ENCODE data around the gene MTTP. TPM values are rescaled to one million over a fixed set of nuclear protein-coding genes. Genes with fewer than 3 reads are reported as not detected.

MTTP gene
- polyA plus RNA-seq, 4 donors, result 5.8 to 15.8 (median 11.4) TPM

DNA sequence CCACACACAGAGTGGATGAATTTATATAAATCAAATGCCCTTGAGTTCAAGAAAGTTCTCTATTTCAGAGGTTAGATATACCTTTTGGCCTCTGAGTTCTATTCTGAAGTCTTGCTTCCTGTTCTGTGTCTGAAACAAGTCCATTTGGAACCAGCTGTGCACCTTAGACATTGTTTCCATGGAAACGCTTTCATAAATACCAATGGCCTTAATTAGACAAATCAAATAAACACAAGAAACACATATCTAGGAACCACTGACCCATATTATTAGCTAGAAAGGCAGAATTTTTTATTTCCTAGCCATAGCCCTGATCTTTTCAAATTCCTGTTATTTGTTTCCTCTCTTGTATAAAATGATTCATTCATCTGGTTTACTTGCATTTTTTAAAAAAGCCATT lies 91.4 kb downstream of the MTTP start:
- no peak for DNase-seq (ENCODE audit: low read depth in 4 of 4, low spot score in 2 of 4)

DNA sequence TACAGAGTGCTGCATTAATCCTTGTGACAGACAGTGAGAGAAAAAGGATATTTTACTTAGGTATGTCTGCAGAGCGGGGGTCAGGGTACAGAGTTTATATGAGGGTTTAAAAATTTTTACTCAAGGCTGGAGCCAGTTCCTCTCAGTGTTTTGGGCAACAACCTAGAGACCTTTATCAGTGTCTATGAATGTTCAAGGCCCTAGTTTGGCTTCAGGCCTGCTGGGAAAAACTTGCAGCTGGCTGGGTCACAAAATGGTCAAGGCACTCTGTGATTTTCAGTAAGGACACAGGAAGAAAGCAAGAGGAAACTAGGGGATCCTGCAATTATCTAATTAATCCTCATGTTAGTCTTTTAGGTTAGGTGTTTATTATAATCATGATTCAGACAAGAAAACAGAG lies 93.8 kb downstream of the MTTP start:
- no peak for DNase-seq (ENCODE audit: low read depth in 4 of 4, low spot score in 2 of 4)

- DNase-seq (ENCODE audit: low read depth in 4 of 4, low spot score in 2 of 4), result no peak
These were observed 94.5 kb downstream of the MTTP start for GRCh38 chr4:99669084-99669483.

DNA sequence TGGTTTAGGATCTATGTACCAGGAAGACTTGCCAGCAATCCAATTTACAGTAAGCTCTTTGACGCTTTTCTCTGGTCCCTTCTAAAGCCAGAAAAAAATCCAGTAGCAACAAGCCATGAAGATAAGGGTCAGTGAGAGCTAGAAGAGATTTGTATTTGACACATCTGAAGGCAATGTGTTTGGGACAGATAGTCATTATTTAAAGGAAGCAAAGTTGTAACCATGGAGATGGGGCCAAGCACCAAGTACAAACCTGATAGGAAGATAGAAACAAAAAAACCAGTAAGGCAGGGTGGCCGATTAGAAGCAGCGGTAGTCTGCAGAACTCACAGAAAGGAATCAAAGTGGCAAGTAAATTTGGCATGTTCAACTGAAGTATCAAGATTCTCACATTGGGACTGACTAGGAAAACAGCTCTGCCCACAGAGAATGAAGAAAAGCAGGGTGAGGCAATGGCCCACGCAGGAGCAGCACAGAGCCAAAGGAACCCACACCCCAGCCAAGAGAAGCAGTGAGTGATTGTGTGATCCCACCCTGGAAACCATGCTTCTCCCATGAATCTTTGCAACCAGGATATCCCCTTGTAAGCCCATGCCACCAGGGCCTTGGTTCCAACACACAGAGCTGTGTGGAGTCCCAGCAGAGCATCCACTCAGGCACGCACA lies 95.9 kb downstream of the MTTP start:
- DNase-seq (ENCODE audit: low read depth in 4 of 4, low spot score in 2 of 4), result no peak

Other genes starting within 250 kb of the MTTP start
- gene ADH1C, start 222.1 kb upstream of the MTTP start, polyA plus RNA-seq (ENCODE audit: insufficient read length in 4 of 4), result 100 to 1,000 TPM in 3 of 4 donors, 10 to 100 TPM in 1; 86.3 to 149 (median 117) TPM
- gene ADH7, start 139.5 kb upstream of the MTTP start, polyA plus RNA-seq (ENCODE audit: insufficient read length in 4 of 4), result not detected
- under 1 TPM; 0.16 to 0.31 (median 0.23) TPM for gene C4orf17, start 63.8 kb upstream of the MTTP start, polyA plus RNA-seq (ENCODE audit: insufficient read length in 4 of 4)
- 10 to 100 TPM; 14.2 to 18.2 (median 16.3) TPM for gene TRMT10A, start 10.8 kb upstream of the MTTP start, polyA plus RNA-seq (ENCODE audit: insufficient read length in 4 of 4)
- 1 to 10 TPM in 1 of 4 donors, under 1 TPM in 3; 0.77 to 1.0 (median 0.81) TPM for gene C4orf54, start 83.0 kb downstream of the MTTP start, polyA plus RNA-seq (ENCODE audit: insufficient read length in 4 of 4)
- gene DAPP1, start 242.0 kb downstream of the MTTP start, polyA plus RNA-seq (ENCODE audit: insufficient read length in 4 of 4), result 1 to 10 TPM in 2 of 4 donors, under 1 TPM in 2; 0.97 to 1.4 (median 1.1) TPM